ENCODE results near the gene ZNF536. TPM values are rescaled to one million over a fixed set of nuclear protein-coding genes. Genes with fewer than 3 reads are reported as not detected.

Gene ZNF536
- total and polyA plus RNA-seq, 2 donors (not counting 3 experiments of a cell fraction or from before 2014, with no cell fraction given) = not detected

DNA sequence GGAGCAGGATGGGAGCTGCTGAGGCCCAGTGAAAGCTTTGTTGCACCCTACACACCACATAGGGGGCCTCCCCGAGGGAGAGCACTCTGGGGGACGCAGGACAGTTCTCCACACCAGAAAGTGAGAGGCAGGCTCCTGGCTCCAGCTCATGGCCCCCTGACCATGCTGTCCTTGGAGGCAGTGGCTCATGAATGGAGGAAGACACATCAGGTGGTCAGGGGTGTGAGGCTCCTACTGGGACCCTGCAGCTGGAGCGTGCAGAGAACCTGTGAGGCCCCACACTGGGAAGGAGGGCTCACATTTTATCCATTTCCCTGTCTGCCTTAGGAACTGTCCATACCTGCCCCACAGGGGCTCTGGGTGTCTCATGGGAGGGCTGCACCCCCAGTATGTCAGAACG is 85.3 kb downstream of the ZNF536 start:
- Histone ChIP-seq H3K9me1 (replicated peaks; ENCODE audit: control insufficient read depth, extremely low read depth, insufficient read depth, low read length) (no peaks in the 10 kb centered on the region), H2AFZ (ENCODE audit: low read depth, low read length) (no peak overlapping the region), H3K36me3 (ENCODE audit: control insufficient read depth in 2 of 2, extremely low read depth in 1 of 2, insufficient read depth in 2 of 2, low read length in 2 of 2) (no peaks in the 10 kb centered on the region), H3K4me1 (ENCODE audit: control insufficient read depth, extremely low read depth, insufficient read depth, low read length) (no peaks in the 10 kb centered on the region), H4K20me1 (replicated peaks; ENCODE audit: control insufficient read depth, extremely low read depth, insufficient read depth, low read length) (no peaks in the 10 kb centered on the region), H3K9me3 (replicated peaks; ENCODE audit: control insufficient read depth, insufficient read depth, low read length) (peaks cover 2% of the 10 kb centered on the region), H3K79me2 (ENCODE audit: control insufficient read depth, insufficient read depth, low read length) (no peaks in the 10 kb centered on the region), H3K27me3 (ENCODE audit: control insufficient read depth in 2 of 2, insufficient read depth in 2 of 2, low read length in 2 of 2) (no peaks in the 10 kb centered on the region), H3K4me3 (replicated peaks in 1 of 3; ENCODE audit: insufficient read depth in 1 of 3, low read depth in 1 of 3, low read length in 3 of 3) (no peak overlapping the region), H3K9ac (replicated peaks; ENCODE audit: extremely low read depth, insufficient read depth, low read length) (no peak overlapping the region), H3K27ac (ENCODE audit: insufficient read depth, low read depth, low read length) (no peak overlapping the region), H3K4me2 (ENCODE audit: insufficient read depth, low read length) (no peak overlapping the region)
- ChIA-PET POLR2A (no interaction called here), CTCF (no interaction called here)
- BruUV-seq (replicated peaks) = no TSS peak
- no peak for FAIRE-seq
- TF ChIP-seq MYC (IDR thresholded peaks at IDR 0.05; ENCODE audit: low read depth, low read length) = no peak
- TF ChIP-seq GATA2 (IDR thresholded peaks at IDR 0.05; ENCODE audit: insufficient read depth, insufficient read length, low read depth, low read length) = no peak
- TF ChIP-seq CTCF (IDR thresholded peaks at IDR 0.05; ENCODE audit: extremely low read depth in 1 of 2, insufficient read depth in 1 of 2, low read depth in 1 of 2, low read length in 2 of 2) = no peak
- no peak for TF ChIP-seq POLR2AphosphoS5 (IDR thresholded peaks at IDR 0.05; ENCODE audit: insufficient read depth, low read depth, low read length)
- no peak for TF ChIP-seq MAX (IDR thresholded peaks at IDR 0.05; ENCODE audit: insufficient read depth, insufficient read length)
- TF ChIP-seq POLR2A (IDR thresholded peaks at IDR 0.05; ENCODE audit: low read depth, low read length) = no peak
- TF ChIP-seq JUN (IDR thresholded peaks at IDR 0.05; ENCODE audit: borderline replicate concordance, insufficient read depth, insufficient read length, low read depth) = no peak
- TF ChIP-seq EZH2 (IDR thresholded peaks at IDR 0.05; ENCODE audit: borderline replicate concordance, low read depth, low read length, severe bottlenecking) = no peak
- no peak for TF ChIP-seq FOS (IDR thresholded peaks at IDR 0.05; ENCODE audit: borderline replicate concordance, insufficient read depth, low read length)
- dilution Hi-C loops (cut with MboI; ENCODE audit: extremely low pct_ligation_motif_present, low sequenced_read_pairs) = no loop called here
- intact Hi-C loops (cut with micrococcal nuclease) = no loop called here
- no peak for DNase-seq (ENCODE audit: low read depth, low spot score)
